ENCODE data around the gene CDH12. TPM values are rescaled to one million over a fixed set of nuclear protein-coding genes. Genes with fewer than 3 reads are reported as not detected.

The CDH12 gene
- total and polyA plus RNA-seq, 2 donors (not counting 3 experiments of a cell fraction or from before 2014, with no cell fraction given): 0.03 TPM; not detected in 1

GRCh38 chr5:21792748-21793147 lies 1060.4 kb downstream of the CDH12 start:
- H3K27me3 ChIP-seq (ENCODE audit: control insufficient read depth in 2 of 2, insufficient read depth in 2 of 2, low read length in 2 of 2): peaks cover 0 to 2% of the 10 kb centered on the region in 2 experiments
- intact Hi-C loops (cut with micrococcal nuclease) (no loop called here), dilution Hi-C loops (cut with MboI; ENCODE audit: extremely low pct_ligation_motif_present, low sequenced_read_pairs) (no loop called here)
- no peak overlapping the region for H2AFZ ChIP-seq (ENCODE audit: low read depth, low read length)
- TF ChIP-seq EZH2 (IDR thresholded peaks at IDR 0.05; ENCODE audit: borderline replicate concordance, low read depth, low read length, severe bottlenecking) (no peak), POLR2AphosphoS5 (IDR thresholded peaks at IDR 0.05; ENCODE audit: insufficient read depth, low read depth, low read length) (no peak), GATA2 (IDR thresholded peaks at IDR 0.05; ENCODE audit: insufficient read depth, insufficient read length, low read depth, low read length) (no peak), JUN (IDR thresholded peaks at IDR 0.05; ENCODE audit: borderline replicate concordance, insufficient read depth, insufficient read length, low read depth) (no peak), POLR2A (IDR thresholded peaks at IDR 0.05; ENCODE audit: low read depth, low read length) (no peak), MYC (IDR thresholded peaks at IDR 0.05; ENCODE audit: low read depth, low read length) (no peak), FOS (IDR thresholded peaks at IDR 0.05; ENCODE audit: borderline replicate concordance, insufficient read depth, low read length) (no peak)
- TF ChIP-seq, protein P1, sequence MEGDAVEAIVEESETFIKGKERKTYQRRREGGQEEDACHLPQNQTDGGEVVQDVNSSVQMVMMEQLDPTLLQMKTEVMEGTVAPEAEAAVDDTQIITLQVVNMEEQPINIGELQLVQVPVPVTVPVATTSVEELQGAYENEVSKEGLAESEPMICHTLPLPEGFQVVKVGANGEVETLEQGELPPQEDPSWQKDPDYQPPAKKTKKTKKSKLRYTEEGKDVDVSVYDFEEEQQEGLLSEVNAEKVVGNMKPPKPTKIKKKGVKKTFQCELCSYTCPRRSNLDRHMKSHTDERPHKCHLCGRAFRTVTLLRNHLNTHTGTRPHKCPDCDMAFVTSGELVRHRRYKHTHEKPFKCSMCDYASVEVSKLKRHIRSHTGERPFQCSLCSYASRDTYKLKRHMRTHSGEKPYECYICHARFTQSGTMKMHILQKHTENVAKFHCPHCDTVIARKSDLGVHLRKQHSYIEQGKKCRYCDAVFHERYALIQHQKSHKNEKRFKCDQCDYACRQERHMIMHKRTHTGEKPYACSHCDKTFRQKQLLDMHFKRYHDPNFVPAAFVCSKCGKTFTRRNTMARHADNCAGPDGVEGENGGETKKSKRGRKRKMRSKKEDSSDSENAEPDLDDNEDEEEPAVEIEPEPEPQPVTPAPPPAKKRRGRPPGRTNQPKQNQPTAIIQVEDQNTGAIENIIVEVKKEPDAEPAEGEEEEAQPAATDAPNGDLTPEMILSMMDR (IDR thresholded peaks at IDR 0.05; ENCODE audit: extremely low read depth in 1 of 2, insufficient read depth in 1 of 2, low read depth in 1 of 2, low read length in 2 of 2): no peak
- TF ChIP-seq, protein P2, sequence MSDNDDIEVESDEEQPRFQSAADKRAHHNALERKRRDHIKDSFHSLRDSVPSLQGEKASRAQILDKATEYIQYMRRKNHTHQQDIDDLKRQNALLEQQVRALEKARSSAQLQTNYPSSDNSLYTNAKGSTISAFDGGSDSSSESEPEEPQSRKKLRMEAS (IDR thresholded peaks at IDR 0.05; ENCODE audit: insufficient read depth, insufficient read length): no peak
- BruUV-seq (replicated peaks): no TSS peak
- no peaks in the 10 kb centered on the region for H3K4me1 ChIP-seq (ENCODE audit: control insufficient read depth, extremely low read depth, insufficient read depth, low read length)
- H4K20me1 ChIP-seq (replicated peaks; ENCODE audit: control insufficient read depth, extremely low read depth, insufficient read depth, low read length): no peaks in the 10 kb centered on the region
- H3K9me3 ChIP-seq (replicated peaks; ENCODE audit: control insufficient read depth, insufficient read depth, low read length): no peaks in the 10 kb centered on the region
- no peak for DNase-seq (ENCODE audit: low read depth, low spot score)
- no peaks in the 10 kb centered on the region for H3K9me1 ChIP-seq (replicated peaks; ENCODE audit: control insufficient read depth, extremely low read depth, insufficient read depth, low read length)
- H3K36me3 ChIP-seq (ENCODE audit: control insufficient read depth in 2 of 2, extremely low read depth in 1 of 2, insufficient read depth in 2 of 2, low read length in 2 of 2): no peaks in the 10 kb centered on the region
- CTCF ChIA-PET: no interaction called here
- FAIRE-seq: no peak
- H3K4me2 ChIP-seq (ENCODE audit: insufficient read depth, low read length): no peak overlapping the region
- H3K4me3 ChIP-seq (replicated peaks in 1 of 3; ENCODE audit: insufficient read depth in 1 of 3, low read depth in 1 of 3, low read length in 3 of 3): no peak overlapping the region
- H3K79me2 ChIP-seq (ENCODE audit: control insufficient read depth, insufficient read depth, low read length): no peaks in the 10 kb centered on the region
- no peak overlapping the region for H3K27ac ChIP-seq (ENCODE audit: insufficient read depth, low read depth, low read length)
- POLR2A ChIA-PET: no interaction called here
- no peak overlapping the region for H3K9ac ChIP-seq (replicated peaks; ENCODE audit: extremely low read depth, insufficient read depth, low read length)

Measured in endothelial cell of umbilical vein (primary cell).